Right cardiac atrium (tissue), 5 donors: Measurements from ENCODE around the gene MPL. TPM values are rescaled to one million over a fixed set of nuclear protein-coding genes. Genes with fewer than 3 reads are reported as not detected.

Experiments
- ATAC-seq, 2 donors: fragments of 200-7000 bp; cut with Tn5 transposase; one replicate each; pipeline versions ENCODE4 v1.8.0 to v1.9.1; 2020; ENCODE audit warnings: moderate library complexity in 2 of 2, mild to moderate bottlenecking in 1 of 2
- DNase-seq, 3 donors: peaks; one replicate each; pipeline ENCODE4 v3.0.0-alpha.2; 2020
- H3K27ac ChIP-seq: one replicate; pipeline ENCODE4 v1.5.1; 2013; ENCODE audit warnings: mild to moderate bottlenecking, low read length, control low read depth, moderate library complexity
- H3K27me3 ChIP-seq: one replicate; pipeline ENCODE4 v1.6.1; 2013; ENCODE audit not compliant: control insufficient read depth, insufficient read depth
- H3K4me1 ChIP-seq: one replicate; pipeline ENCODE4 v1.6.1; 2013; ENCODE audit warnings: low read length; ENCODE audit not compliant: control insufficient read depth, insufficient read depth
- H3K4me3 ChIP-seq: one replicate; pipeline ENCODE4 v1.5.1; 2013; ENCODE audit warnings: low read length, control low read depth
- H3K9me3 ChIP-seq: one replicate; pipeline ENCODE4 v1.6.1; 2013; ENCODE audit warnings: low read length; ENCODE audit not compliant: control insufficient read depth
- WGBS: extraction: QIAGEN DNeasy Blood & Tissue Kit; methylation state at CpG from one replicate; pipeline ENCODE4 v1.1.7; 2013; 5-methylcytosine and 5-hydroxymethylcytosine counted together
- intact Hi-C, 4 donors: fragments of 100-400 bp; cut with DNase I; formaldehyde crosslinking; loops; one replicate each; pipeline versions ENCODE4 v1.11.0 to v1.14.0; 2022 to 2023
- polyA plus RNA-seq: library from polyadenylated mRNA; stranded (reverse); fragments of 200-250 nt; gene quantifications from one replicate; pipeline ENCODE4 v1.2.3, GENCODE V29; 2013
- total RNA-seq, 4 donors: library from RNA; stranded (reverse); fragmentation: NEBNext Ultra II Directional; extraction: Animal tissue kit (Norgen Biotek cat#: 25700); gene quantifications; one replicate each; pipeline ENCODE4 v1.2.1, GENCODE V29; 2021
- donor health status: healthy with polysubstance abuse.
- donor health status: DM: no; HTN: yes; CAD: no.
- donor health status: DM: no; HTN: no; CAD: no.
- donor health status: DM: no; HTN: yes; CAD: no; lungs with severe emphysema.
- donor health status: DM: yes; HTN: yes; CAD: no.

Gene MPL
- total and polyA plus RNA-seq, 5 donors, result 0.18 to 1.4 (median 0.86) TPM

GRCh38 chr1:43348343-43348808 lies 10.8 kb downstream of the MPL start:
- Histone ChIP-seq H3K9me3 (no peaks in the 10 kb centered on the region), H3K4me3 (peak overlapping the region; percentile 45), H3K4me1 (peaks cover 1% of the 10 kb centered on the region), H3K27ac (peak overlapping the region; percentile 69), H3K27me3 (no peaks in the 10 kb centered on the region)
- DNase-seq (no peak), ATAC-seq (peak; percentile 13 to 24)
- intact Hi-C loops, result loop anchor here in 1 of 4 donors (2.0 kb wide), 1 partner anchor 110 kb away; no protein-coding TSS in a partner anchor
- WGBS, result 26% methylated on average over 22 of the region's 22 CpGs

- H3K4me1 ChIP-seq, result peaks cover 1% of the 10 kb centered on the region
- WGBS, result 8% methylated on average over 72 of the region's 72 CpGs
- H3K9me3 ChIP-seq, result no peaks in the 10 kb centered on the region
- intact Hi-C loops, result loop anchor here in 1 of 4 donors (2.0 kb wide), 1 partner anchor 110 kb away; no protein-coding TSS in a partner anchor
- peak; percentile 82 to 94 (median 93) for DNase-seq
- peak; percentile 88 to 92 for ATAC-seq
- peak overlapping the region; percentile 45 for H3K4me3 ChIP-seq
- H3K27me3 ChIP-seq, result no peaks in the 10 kb centered on the region
- H3K27ac ChIP-seq, result peak overlapping the region; percentile 91
Measured at GRCh38 chr1:43348809-43349593, 11.4 kb downstream of the MPL start.

GRCh38 chr1:43349594-43350306 lies 12.1 kb downstream of the MPL start:
- Histone ChIP-seq H3K27me3 (no peaks in the 10 kb centered on the region), H3K9me3 (no peaks in the 10 kb centered on the region), H3K4me1 (peaks cover 1% of the 10 kb centered on the region), H3K27ac (peak overlapping the region; percentile 91), H3K4me3 (peak overlapping the region; percentile 45)
- WGBS, result 45% methylated on average over 11 of the region's 11 CpGs
- intact Hi-C loops, result loop anchor here in 1 of 4 donors (2.0 kb wide), 1 partner anchor 111 kb away; no protein-coding TSS in a partner anchor
- DNase-seq, result no peak
- ATAC-seq, result peak; percentile 1 to 2

- H3K4me3 ChIP-seq, result no peak overlapping the region
- no peaks in the 10 kb centered on the region for H3K27me3 ChIP-seq
- DNase-seq, result no peak
- H3K4me1 ChIP-seq, result peaks cover 1% of the 10 kb centered on the region
- 91% methylated on average over 1 of the region's 1 CpG for WGBS
- ATAC-seq, result no peak
- H3K27ac ChIP-seq, result no peak overlapping the region
- no peaks in the 10 kb centered on the region for H3K9me3 ChIP-seq
- intact Hi-C loops, result no loop called here
Measured at GRCh38 chr1:43350976-43351375, 13.4 kb downstream of the MPL start.

DNA sequence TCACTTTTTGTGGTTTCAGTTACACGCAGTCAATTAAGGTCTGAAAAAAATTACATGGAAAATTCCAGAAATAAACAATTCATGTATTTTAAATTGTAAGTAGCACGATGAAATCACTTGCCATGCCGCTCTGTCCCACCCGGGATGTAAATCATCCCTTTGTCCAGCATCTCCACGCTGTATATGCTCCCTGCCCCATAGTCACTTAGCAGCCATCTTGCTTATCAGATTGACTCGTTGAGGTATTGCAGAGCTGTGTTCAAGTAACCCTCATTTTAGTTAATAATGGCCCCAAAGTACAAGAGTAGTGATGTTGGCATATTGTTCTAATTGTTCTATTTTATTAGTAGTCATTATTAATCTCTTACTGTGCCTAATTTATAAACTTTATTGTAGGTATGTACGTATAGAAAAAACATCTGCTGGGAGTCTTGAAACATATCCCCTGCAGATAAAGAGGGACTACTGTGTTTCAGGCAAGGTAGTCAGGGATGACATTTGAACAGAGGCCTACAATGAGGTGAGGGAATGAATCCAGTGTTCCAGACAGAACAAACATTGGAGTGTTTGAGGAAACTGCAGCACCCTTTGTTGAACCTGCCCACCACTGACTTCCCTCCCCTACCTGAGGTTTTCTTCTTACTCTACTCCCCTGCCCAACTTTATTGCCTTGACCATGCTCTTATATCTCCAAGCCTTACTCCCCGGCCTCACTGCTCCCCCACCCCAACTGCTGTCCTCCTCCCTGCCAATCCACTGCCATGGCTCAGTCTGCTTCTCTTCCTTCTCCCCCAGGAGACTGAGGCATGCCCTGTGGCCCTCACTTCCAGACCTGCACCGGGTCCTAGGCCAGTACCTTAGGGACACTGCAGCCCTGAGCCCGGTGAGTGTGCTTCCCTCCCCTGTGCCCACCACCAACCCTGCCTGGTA lies 14.1 kb downstream of the MPL start:
- H3K27me3 ChIP-seq, result no peaks in the 10 kb centered on the region
- DNase-seq, result no peak
- intact Hi-C loops, result no loop called here
- H3K9me3 ChIP-seq, result no peaks in the 10 kb centered on the region
- H3K27ac ChIP-seq, result no peak overlapping the region
- peaks cover 1% of the 10 kb centered on the region for H3K4me1 ChIP-seq
- ATAC-seq, result no peak
- no peak overlapping the region for H3K4me3 ChIP-seq
- WGBS, result 85% methylated on average over 10 of the region's 10 CpGs

- Histone ChIP-seq H3K27ac (no peak overlapping the region), H3K4me1 (peaks cover 1% of the 10 kb centered on the region), H3K4me3 (no peak overlapping the region), H3K27me3 (no peaks in the 10 kb centered on the region), H3K9me3 (no peaks in the 10 kb centered on the region)
- DNase-seq (no peak), ATAC-seq (no peak)
- intact Hi-C loops, result no loop called here
- 97% methylated on average over 2 of the region's 2 CpGs for WGBS
Measured at GRCh38 chr1:43352351-43352705, 14.7 kb downstream of the MPL start.

GRCh38 chr1:43352881-43353280 lies 15.3 kb downstream of the MPL start:
- intact Hi-C loops, result no loop called here
- no peaks in the 10 kb centered on the region for H3K27me3 ChIP-seq
- WGBS, result 70% methylated on average over 3 of the region's 3 CpGs

GRCh38 chr1:43354471-43354870 lies 16.9 kb downstream of the MPL start:
- Histone ChIP-seq H3K27me3 (no peaks in the 10 kb centered on the region), H3K9me3 (no peaks in the 10 kb centered on the region), H3K4me3 (no peak overlapping the region), H3K27ac (no peak overlapping the region), H3K4me1 (peaks cover 1% of the 10 kb centered on the region)
- DNase-seq (no peak), ATAC-seq (no peak)
- intact Hi-C loops, result no loop called here
- 66% methylated on average over 2 of the region's 2 CpGs for WGBS

More at GRCh38 chr1:43352881-43353280, 15.3 kb downstream of the MPL start:
- Histone ChIP-seq H3K4me3 (no peak overlapping the region), H3K27ac (no peak overlapping the region), H3K4me1 (peaks cover 1% of the 10 kb centered on the region), H3K9me3 (no peaks in the 10 kb centered on the region)
- ATAC-seq, result no peak
- no peak for DNase-seq

- Histone ChIP-seq H3K4me1 (peaks cover 1% of the 10 kb centered on the region), H3K27me3 (no peaks in the 10 kb centered on the region), H3K9me3 (no peaks in the 10 kb centered on the region), H3K27ac (no peak overlapping the region), H3K4me3 (no peak overlapping the region)
- 97% methylated on average over 2 of the region's 2 CpGs for WGBS
- DNase-seq (no peak), ATAC-seq (no peak)
- intact Hi-C loops, result no loop called here
Measured at GRCh38 chr1:43354936-43355335, 17.3 kb downstream of the MPL start.

GRCh38 chr1:43357251-43357650 lies 19.6 kb downstream of the MPL start:
- ATAC-seq (no peak), DNase-seq (no peak)
- H3K9me3 ChIP-seq, result no peaks in the 10 kb centered on the region
- 97% methylated on average over 4 of the region's 4 CpGs for WGBS
- H3K27me3 ChIP-seq, result no peaks in the 10 kb centered on the region
- H3K27ac ChIP-seq, result no peak overlapping the region
- no peak overlapping the region for H3K4me3 ChIP-seq
- intact Hi-C loops, result no loop called here
- H3K4me1 ChIP-seq, result no peaks in the 10 kb centered on the region
